ENCODE measurements around the gene PVR. TPM values are rescaled to one million over a fixed set of nuclear protein-coding genes. Genes with fewer than 3 reads are reported as not detected.
A peak's percentile ranks its signal among the peaks of the same experiment; 100 is the strongest.
"Not testable (repeated sequence)": the region's sequence is repeated elsewhere in the genome, so short reads cannot be mapped to it uniquely, and the experiment has no call there.

Gene PVR
- total RNA-seq, 3 donors from 2014 or later, result 23.8 to 39.8 (median 26.7) TPM

GRCh38 chr19:44620667-44621066, 23.0 kb upstream of the PVR start:
- TF ChIP-seq CTCF (IDR thresholded peaks at IDR 0.05), result no peak
- H3K36me3 ChIP-seq (ENCODE audit: low read depth), result no peaks in the 10 kb centered on the region
- H3K9me3 ChIP-seq, result no peaks in the 10 kb centered on the region
- intact Hi-C loops (cut with DNase I, micrococcal nuclease), result no loop called here
- no peaks in the 10 kb centered on the region for H3K4me1 ChIP-seq (ENCODE audit: low read depth)
- ATAC-seq, result no peak
- DNase-seq, result no peak
- H3K4me3 ChIP-seq, result no peak overlapping the region

- DNase-seq, result no peak
- Histone ChIP-seq H3K36me3 (ENCODE audit: low read depth) (no peaks in the 10 kb centered on the region), H3K9me3 (no peaks in the 10 kb centered on the region), H3K4me3 (no peak overlapping the region), H3K4me1 (ENCODE audit: low read depth) (no peaks in the 10 kb centered on the region)
- no peak for ATAC-seq
- no peak for TF ChIP-seq CTCF (IDR thresholded peaks at IDR 0.05)
- intact Hi-C loops (cut with DNase I, micrococcal nuclease), result no loop called here
These were observed 22.3 kb upstream of the PVR start for GRCh38 chr19:44621367-44621766.

- no peaks in the 10 kb centered on the region for H3K4me1 ChIP-seq (ENCODE audit: low read depth)
- peak; percentile 56 for ATAC-seq
- no peak for DNase-seq
- TF ChIP-seq CTCF (IDR thresholded peaks at IDR 0.05), result no peak
- intact Hi-C loops (cut with DNase I, micrococcal nuclease), result no loop called here
- H3K36me3 ChIP-seq (ENCODE audit: low read depth), result no peaks in the 10 kb centered on the region
- no peak overlapping the region for H3K4me3 ChIP-seq
- no peaks in the 10 kb centered on the region for H3K9me3 ChIP-seq
These were observed 20.6 kb upstream of the PVR start for GRCh38 chr19:44623080-44623479.

GRCh38 chr19:44623626-44624025, 20.1 kb upstream of the PVR start:
- no peaks in the 10 kb centered on the region for H3K36me3 ChIP-seq (ENCODE audit: low read depth)
- no peak for ATAC-seq
- TF ChIP-seq CTCF (IDR thresholded peaks at IDR 0.05), result no peak
- intact Hi-C loops (cut with DNase I, micrococcal nuclease), result no loop called here
- no peak for DNase-seq
- H3K4me1 ChIP-seq (ENCODE audit: low read depth), result no peaks in the 10 kb centered on the region
- H3K4me3 ChIP-seq, result no peak overlapping the region
- no peaks in the 10 kb centered on the region for H3K9me3 ChIP-seq

- H3K9me3 ChIP-seq, result no peaks in the 10 kb centered on the region
- ATAC-seq, result no peak
- TF ChIP-seq CTCF (IDR thresholded peaks at IDR 0.05), result no peak
- no peaks in the 10 kb centered on the region for H3K36me3 ChIP-seq (ENCODE audit: low read depth)
- intact Hi-C loops (cut with DNase I, micrococcal nuclease), result no loop called here
- H3K4me3 ChIP-seq, result no peak overlapping the region
- H3K4me1 ChIP-seq (ENCODE audit: low read depth), result no peaks in the 10 kb centered on the region
- no peak for DNase-seq
These were observed 18.8 kb upstream of the PVR start for GRCh38 chr19:44624840-44625354.

GRCh38 chr19:44625637-44626036, 18.1 kb upstream of the PVR start:
- ATAC-seq; H3K9me3 ChIP-seq; intact Hi-C loops (cut with DNase I, micrococcal nuclease); H3K36me3 ChIP-seq (ENCODE audit: low read depth); H3K4me3 ChIP-seq; DNase-seq; H3K4me1 ChIP-seq (ENCODE audit: low read depth): not testable (repeated sequence)
